ENCODE measurements around the gene METTL17.
"Not testable (repeated sequence)": the region's sequence is repeated elsewhere in the genome, so short reads cannot be mapped to it uniquely, and the experiment has no call there.

Gene METTL17

GRCh38 chr14:21025371-21026273 is 35.8 kb downstream of the METTL17 start:
- no peak for DNase-seq

- DNase-seq, result no peak
These were observed 36.7 kb downstream of the METTL17 start for GRCh38 chr14:21026274-21026987.

- DNase-seq, result no peak
These were observed 37.2 kb downstream of the METTL17 start for GRCh38 chr14:21026988-21027315.

- no peak for DNase-seq
These were observed 40.1 kb downstream of the METTL17 start, which contains the start of gene TPPP2 for GRCh38 chr14:21029917-21030316. Gene TPPP2 (plus strand): TSS chr14:21030217. CDS start chr14:21030582, 365 bp downstream.

- no peak for DNase-seq
These were observed 40.8 kb downstream of the METTL17 start for GRCh38 chr14:21030531-21030930.

GRCh38 chr14:21032326-21033132 is 42.7 kb downstream of the METTL17 start:
- DNase-seq, result no peak

- DNase-seq, result no peak
These were observed 43.4 kb downstream of the METTL17 start for GRCh38 chr14:21033133-21033698.

- DNase-seq, result no peak
These were observed 44.9 kb downstream of the METTL17 start, which contains the start of gene RNASE13 for GRCh38 chr14:21034707-21035106. Gene RNASE13 (minus strand): TSS chr14:21034807. CDS start chr14:21034288, 519 bp downstream.

GRCh38 chr14:21036751-21037150 is 47.0 kb downstream of the METTL17 start:
- no peak for DNase-seq

- DNase-seq, result no peak
These were observed 47.4 kb downstream of the METTL17 start for GRCh38 chr14:21037156-21037555.

GRCh38 chr14:21038441-21039422 is 49.0 kb downstream of the METTL17 start:
- DNase-seq, result no peak

GRCh38 chr14:21039585-21040369 is 50.0 kb downstream of the METTL17 start:
- peak; percentile 46 for DNase-seq

GRCh38 chr14:21040370-21040925 is 50.7 kb downstream of the METTL17 start:
- no peak for DNase-seq

- DNase-seq, result not testable (repeated sequence)
These were observed 51.2 kb downstream of the METTL17 start for GRCh38 chr14:21040941-21041340.

- DNase-seq, result peak; percentile 10
These were observed 52.1 kb downstream of the METTL17 start, which contains the start of gene RNASE7 for GRCh38 chr14:21041676-21042433. Gene RNASE7 (plus strand): TSS chr14:21042362. CDS start chr14:21042993, 631 bp downstream.

GRCh38 chr14:21042918-21043317 is 53.1 kb downstream of the METTL17 start:
- DNase-seq, result no peak

GRCh38 chr14:21043387-21043973 is 53.7 kb downstream of the METTL17 start:
- DNase-seq, result no peak

- DNase-seq, result peak; percentile 39
These were observed 54.3 kb downstream of the METTL17 start for GRCh38 chr14:21043974-21044618.

Measured in CD4-positive, alpha-beta T cell treated with Interleukin-6 for 4 hours (primary cell).